A673 (cell line): ENCODE results near the gene SETD4. TPM values are rescaled to one million over a fixed set of nuclear protein-coding genes. Genes with fewer than 3 reads are reported as not detected.
A peak's percentile ranks its signal among the peaks of the same experiment; 100 is the strongest.

Experiments
- BruUV-seq: library from RNA; stranded (reverse); fragments of 400-500 nt; replicated peaks from 2 replicates; lab custom pipeline; 2021; lab: Mats Ljungman, UMichigan
- CTCF ChIA-PET: fragments of 300-600 bp; sonication (Branson Sonifier 250); formaldehyde crosslinking; loops from one replicate; lab custom pipeline; 2022; ENCODE audit warnings: antibody characterized with exemption; lab: Charles Lee
- POLR2A ChIA-PET: fragments of 300-600 bp; sonication (Branson Sonifier 250); formaldehyde crosslinking; loops from one replicate; lab custom pipeline; 2022; ENCODE audit warnings: antibody characterized with exemption; ENCODE audit not compliant: low non-redundant PET; lab: Charles Lee
- DNase-seq: peaks from one replicate; pipeline ENCODE4 v3.0.0-alpha.2; 2015; ENCODE audit warnings: low spot score
- H3K27ac ChIP-seq: fragments of 200-600 bp; sonication (generic); 2 replicates; pipeline ENCODE4 v1.5.1; 2016; ENCODE audit warnings: mixed run types, low read depth, mild to moderate bottlenecking, mixed read lengths, antibody characterized with exemption, low read length; ENCODE audit not compliant: poor library complexity, severe bottlenecking
- H3K27me3 ChIP-seq: fragments of 200-600 bp; sonication (generic); replicated peaks from 2 replicates; pipeline ENCODE4 v1.6.1; 2017; ENCODE audit warnings: mixed run types, low read depth, mild to moderate bottlenecking, mixed read lengths, antibody characterized with exemption, low read length; ENCODE audit not compliant: insufficient read depth, poor library complexity
- H3K36me3 ChIP-seq: fragments of 200-600 bp; sonication (generic); 2 replicates; pipeline ENCODE4 v1.6.1; 2016; ENCODE audit warnings: mixed run types, mild to moderate bottlenecking, mixed read lengths, antibody characterized with exemption, low read length; ENCODE audit not compliant: insufficient read depth, poor library complexity, severe bottlenecking
- H3K4me1 ChIP-seq: fragments of 200-600 bp; sonication (generic); 2 replicates; pipeline ENCODE4 v1.6.1; 2017; ENCODE audit warnings: mixed run types, mild to moderate bottlenecking, mixed read lengths, antibody characterized with exemption, low read length; ENCODE audit not compliant: insufficient read depth, poor library complexity, severe bottlenecking
- H3K4me3 ChIP-seq: fragments of 200-600 bp; sonication (generic); 2 replicates; pipeline ENCODE4 v1.5.1; 2016; ENCODE audit warnings: low read depth, mixed run types, mild to moderate bottlenecking, mixed read lengths, low read length; ENCODE audit not compliant: poor library complexity, severe bottlenecking
- H3K9me3 ChIP-seq: fragments of 200-600 bp; sonication (generic); 2 replicates; pipeline ENCODE4 v1.6.1; 2016; ENCODE audit warnings: mixed run types, low read depth, mild to moderate bottlenecking, mixed read lengths, antibody characterized with exemption, low read length; ENCODE audit not compliant: poor library complexity, severe bottlenecking
- CTCF ChIP-seq: fragments of 300-800, 200-600 bp; sonication (generic); conservative IDR thresholded peaks from 2 replicates; pipeline ENCODE4 v1.5.1; 2017; ENCODE audit warnings: low read depth, mild to moderate bottlenecking, antibody characterized with exemption, low read length, moderate library complexity, mixed read lengths
- EZH2 ChIP-seq: fragments of 200-600 bp; sonication (generic); IDR thresholded peaks from 2 replicates; pipeline ENCODE4 v1.6.1; 2017; ENCODE audit warnings: borderline replicate concordance, low read depth, mild to moderate bottlenecking, mixed read lengths, antibody characterized with exemption, low read length; ENCODE audit not compliant: poor library complexity, severe bottlenecking
- intact Hi-C: fragments of 100-400 bp; cut with micrococcal nuclease; formaldehyde crosslinking; loops from one replicate; pipeline ENCODE4 v1.10.0; 2022; ENCODE audit not compliant: unreplicated experiment
- total RNA-seq: library from RNA; stranded (reverse); gene quantifications from 2 replicates; pipeline ENCODE4 v1.2.3, GENCODE V29; 2021

The SETD4 gene
- total RNA-seq, 1 experiment from 2014 or later = 29.3 TPM

DNA sequence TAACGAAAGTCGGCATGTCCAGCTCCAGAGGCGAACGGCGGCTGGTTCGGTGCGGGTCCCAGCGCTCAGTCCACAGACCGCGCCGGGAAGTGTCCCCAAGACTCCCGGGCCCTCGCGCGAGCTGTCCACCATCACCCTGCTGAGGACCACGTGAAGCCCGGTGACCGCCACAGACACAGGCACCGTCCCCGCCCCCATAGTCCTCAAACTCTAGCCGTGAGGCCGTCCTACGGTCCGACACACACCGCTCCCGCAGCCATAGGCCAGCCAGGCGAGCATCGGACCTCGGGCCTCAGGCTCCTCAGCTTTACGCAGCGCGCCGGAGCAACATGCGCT, 535 bp downstream of the SETD4 start:
- no peaks in the 10 kb centered on the region for H3K9me3 ChIP-seq
- CTCF ChIA-PET = no interaction called here
- peaks cover 41% of the 10 kb centered on the region for H3K36me3 ChIP-seq
- intact Hi-C loops = no loop called here
- no peak for TF ChIP-seq CTCF
- TF ChIP-seq EZH2 = no peak
- H3K4me3 ChIP-seq = peak overlapping the region; percentile 80
- H3K27me3 ChIP-seq = no peaks in the 10 kb centered on the region
- POLR2A ChIA-PET = no interaction called here
- no peak for DNase-seq
- peak overlapping the region; percentile 78 for H3K27ac ChIP-seq
- BruUV-seq = TSS peak; percentile 34
- H3K4me1 ChIP-seq = peaks cover 25% of the 10 kb centered on the region

DNA sequence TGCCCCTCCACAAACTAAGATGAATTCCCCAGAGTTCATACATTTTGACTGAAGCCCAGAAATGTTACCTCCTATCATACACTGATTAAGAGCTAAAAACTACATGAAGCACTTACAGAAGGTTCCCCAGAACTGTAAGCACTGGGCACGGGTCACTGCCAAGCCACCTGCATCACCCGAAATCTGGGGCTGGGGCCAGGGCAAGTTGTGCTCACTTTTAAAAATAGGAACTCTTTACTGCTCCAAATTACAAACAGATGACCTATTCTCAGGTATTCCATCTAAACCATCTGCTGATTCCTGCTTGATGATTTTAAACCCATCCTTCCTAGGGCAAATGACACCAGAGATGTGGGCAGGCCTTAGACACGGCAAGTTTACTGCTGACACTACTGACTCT, 4.8 kb downstream of the SETD4 start:
- BruUV-seq = no TSS peak
- Histone ChIP-seq H3K4me3 (no peak overlapping the region), H3K36me3 (peaks cover 70% of the 10 kb centered on the region), H3K27ac (no peak overlapping the region), H3K27me3 (no peaks in the 10 kb centered on the region), H3K9me3 (no peaks in the 10 kb centered on the region), H3K4me1 (peaks cover 25% of the 10 kb centered on the region)
- CTCF ChIA-PET = no interaction called here
- DNase-seq = no peak
- intact Hi-C loops = no loop called here
- POLR2A ChIA-PET = no interaction called here
- no peak for TF ChIP-seq CTCF
- TF ChIP-seq EZH2 = no peak

DNA sequence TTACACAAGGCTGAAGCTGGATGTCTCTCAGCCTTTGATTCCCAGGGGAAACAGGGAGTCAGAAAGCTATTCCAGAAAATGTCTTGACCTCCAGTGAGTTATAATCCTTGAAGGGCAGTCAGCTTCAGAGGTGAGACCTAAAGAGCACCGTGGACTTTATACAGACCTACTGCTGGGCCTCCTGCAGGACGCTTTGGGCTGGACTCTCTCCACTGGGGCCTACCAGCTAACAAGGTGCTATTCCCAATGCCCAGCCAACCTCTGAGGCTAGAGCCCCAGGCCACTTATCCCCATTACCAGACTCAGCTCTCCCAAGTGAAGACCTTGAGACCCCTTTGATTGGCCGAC, 6.6 kb downstream of the SETD4 start:
- Histone ChIP-seq H3K4me1 (peaks cover 20% of the 10 kb centered on the region), H3K9me3 (no peaks in the 10 kb centered on the region), H3K27ac (no peak overlapping the region), H3K27me3 (no peaks in the 10 kb centered on the region), H3K36me3 (peaks cover 68% of the 10 kb centered on the region), H3K4me3 (no peak overlapping the region)
- ChIA-PET CTCF (no interaction called here), POLR2A (no interaction called here)
- no TSS peak for BruUV-seq
- TF ChIP-seq CTCF = no peak
- TF ChIP-seq EZH2 = no peak
- intact Hi-C loops = no loop called here
- DNase-seq = no peak
